Stimulated activated CD4-positive, alpha-beta T cell treated with anti-CD3 and anti-CD28 coated beads, Interleukin-4, amount 100 ng/mL, for 1 hour (primary cell): ENCODE measurements around the gene PAQR4.
A peak's percentile ranks its signal among the peaks of the same experiment; 100 is the strongest.

Source experiments
- DNase-seq: peaks from one replicate; pipeline ENCODE4 v3.0.0-alpha.2; 2020

PAQR4 gene

GRCh38 chr16:3007957-3008689 lies 39.0 kb downstream of the PAQR4 start:
- no peak for DNase-seq

- no peak for DNase-seq
Measured at GRCh38 chr16:3008690-3009037, 39.5 kb downstream of the PAQR4 start.

- no peak for DNase-seq
Measured at GRCh38 chr16:3009568-3010390, 40.6 kb downstream of the PAQR4 start.

GRCh38 chr16:3010510-3010909 lies 41.4 kb downstream of the PAQR4 start:
- DNase-seq = no peak

- no peak for DNase-seq
Measured at GRCh38 chr16:3012246-3012645, 43.1 kb downstream of the PAQR4 start.

- DNase-seq = no peak
Measured at GRCh38 chr16:3012828-3013420, 43.8 kb downstream of the PAQR4 start, which contains the start of gene CLDN9. CLDN9 (plus strand) TSS chr16:3012923; CDS start chr16:3013363, 440 bp downstream.

- DNase-seq = no peak
Measured at GRCh38 chr16:3013491-3013951, 44.4 kb downstream of the PAQR4 start.

GRCh38 chr16:3013998-3014690 lies 45.0 kb downstream of the PAQR4 start:
- DNase-seq = no peak

- DNase-seq = no peak
Measured at GRCh38 chr16:3014971-3015370, 45.8 kb downstream of the PAQR4 start.

- no peak for DNase-seq
Measured at GRCh38 chr16:3015865-3016521, 46.8 kb downstream of the PAQR4 start.

GRCh38 chr16:3017344-3017743 lies 48.2 kb downstream of the PAQR4 start:
- DNase-seq = no peak

- DNase-seq = peak; percentile 39
Measured at GRCh38 chr16:3017794-3018506, 48.8 kb downstream of the PAQR4 start, which contains the start of gene CLDN6. CLDN6 (minus strand) TSS chr16:3018183; CDS start chr16:3016021, 2,162 bp downstream.

GRCh38 chr16:3019594-3020246 lies 50.6 kb downstream of the PAQR4 start:
- no peak for DNase-seq

- peak; percentile 61 for DNase-seq
Measured at GRCh38 chr16:3020247-3020603, 51.1 kb downstream of the PAQR4 start, which contains the start of gene TNFRSF12A. TNFRSF12A (plus strand) TSS chr16:3020368; CDS start chr16:3020398, 30 bp downstream.

GRCh38 chr16:3020604-3021448 lies 51.7 kb downstream of the PAQR4 start:
- DNase-seq = peak; percentile 59

GRCh38 chr16:3021449-3022207 lies 52.5 kb downstream of the PAQR4 start:
- peak; percentile 84 for DNase-seq

GRCh38 chr16:3022208-3022683 lies 53.1 kb downstream of the PAQR4 start:
- peak; percentile 94 for DNase-seq

GRCh38 chr16:3022684-3023414 lies 53.7 kb downstream of the PAQR4 start:
- no peak for DNase-seq
